ES-I3 (cell line): ENCODE results near the gene KDM3B.

ENCODE experiments used
- H3K36me3 ChIP-seq: 2 replicates; pipeline ENCODE4 v1.6.1; 2013; ENCODE audit warnings: mild to moderate bottlenecking, low read length, control low read depth, moderate library complexity; ENCODE audit not compliant: insufficient read depth
- H3K4me1 ChIP-seq: 2 replicates; pipeline ENCODE4 v1.6.1; 2013; ENCODE audit warnings: mild to moderate bottlenecking, control low read depth, low read length; ENCODE audit not compliant: insufficient read depth
- H3K9ac ChIP-seq: 2 replicates; pipeline ENCODE4 v1.6.1; 2013; ENCODE audit warnings: low read depth, mild to moderate bottlenecking, low read length, moderate library complexity
- H3K9me3 ChIP-seq: 2 replicates; pipeline ENCODE4 v1.6.1; 2013; ENCODE audit warnings: mild to moderate bottlenecking, low read length, moderate library complexity; ENCODE audit not compliant: control insufficient read depth, insufficient read depth

KDM3B gene

DNA sequence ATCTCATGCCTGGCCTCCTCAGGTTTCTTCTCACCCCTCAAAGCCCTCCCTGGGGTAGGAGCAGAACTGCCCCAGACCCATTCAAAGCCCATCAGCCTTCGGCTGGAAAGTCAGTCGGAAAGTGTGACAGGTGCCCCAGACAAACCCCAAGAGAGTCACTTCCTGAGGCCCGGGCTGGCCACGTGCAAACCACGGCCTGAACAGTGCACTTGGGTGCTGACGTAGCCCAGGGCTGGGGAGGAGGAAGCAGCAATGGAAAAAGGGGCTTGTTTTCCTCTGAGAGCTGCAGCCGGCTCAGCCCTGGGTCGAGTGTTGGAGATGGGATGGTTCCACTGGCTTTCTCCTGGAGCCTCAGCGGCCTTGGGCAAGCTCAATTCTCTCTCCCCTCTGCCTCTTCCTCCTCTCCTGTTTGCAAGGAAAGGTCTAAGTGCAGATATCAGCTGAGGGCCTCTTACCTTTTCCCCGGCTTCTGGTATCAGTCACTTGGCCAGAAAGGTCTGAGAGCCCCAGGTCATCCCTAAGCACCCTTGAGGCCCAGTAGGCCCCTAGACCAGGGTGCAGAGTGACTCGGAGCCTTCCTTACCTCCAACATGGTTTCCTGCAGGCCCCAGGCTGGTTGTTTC is 106.9 kb downstream of the KDM3B start:
- Histone ChIP-seq H3K9me3 (no peaks in the 10 kb centered on the region), H3K4me1 (peaks cover 8% of the 10 kb centered on the region), H3K36me3 (no peaks in the 10 kb centered on the region), H3K9ac (no peak overlapping the region)

DNA sequence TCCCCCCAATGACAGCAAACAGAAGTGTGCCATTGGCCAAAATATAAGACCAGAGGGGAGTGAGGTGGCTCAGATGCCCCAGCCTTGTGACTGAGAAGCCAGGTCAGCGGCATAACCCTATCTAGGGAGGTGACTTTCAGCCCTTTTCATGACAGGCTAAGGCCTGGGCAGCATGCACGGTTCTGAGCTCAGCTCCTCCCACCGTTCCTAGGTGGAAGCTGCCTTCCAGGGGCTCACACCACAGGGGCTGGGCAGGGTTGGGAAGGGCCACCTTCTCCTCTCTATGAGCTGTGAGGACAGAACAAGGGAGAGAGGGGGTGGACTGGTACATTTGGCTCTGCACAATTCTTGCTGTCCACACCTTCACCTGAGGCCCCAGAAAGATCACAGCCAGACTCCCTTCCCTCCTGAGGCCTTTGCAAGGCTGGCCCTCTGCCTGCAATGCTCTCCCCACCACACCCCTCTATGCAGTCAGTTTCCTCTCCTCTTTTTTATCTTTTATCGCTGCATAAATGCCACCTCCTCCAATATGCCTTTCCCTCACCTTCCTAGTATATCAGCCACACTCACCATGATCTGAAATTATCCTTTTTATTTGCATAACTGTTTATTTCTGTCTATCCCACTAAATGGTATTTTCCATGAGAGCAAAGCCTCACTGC is 107.7 kb downstream of the KDM3B start:
- H3K9ac ChIP-seq: no peak overlapping the region
- H3K9me3 ChIP-seq: no peaks in the 10 kb centered on the region
- peaks cover 6% of the 10 kb centered on the region for H3K4me1 ChIP-seq
- no peaks in the 10 kb centered on the region for H3K36me3 ChIP-seq

DNA sequence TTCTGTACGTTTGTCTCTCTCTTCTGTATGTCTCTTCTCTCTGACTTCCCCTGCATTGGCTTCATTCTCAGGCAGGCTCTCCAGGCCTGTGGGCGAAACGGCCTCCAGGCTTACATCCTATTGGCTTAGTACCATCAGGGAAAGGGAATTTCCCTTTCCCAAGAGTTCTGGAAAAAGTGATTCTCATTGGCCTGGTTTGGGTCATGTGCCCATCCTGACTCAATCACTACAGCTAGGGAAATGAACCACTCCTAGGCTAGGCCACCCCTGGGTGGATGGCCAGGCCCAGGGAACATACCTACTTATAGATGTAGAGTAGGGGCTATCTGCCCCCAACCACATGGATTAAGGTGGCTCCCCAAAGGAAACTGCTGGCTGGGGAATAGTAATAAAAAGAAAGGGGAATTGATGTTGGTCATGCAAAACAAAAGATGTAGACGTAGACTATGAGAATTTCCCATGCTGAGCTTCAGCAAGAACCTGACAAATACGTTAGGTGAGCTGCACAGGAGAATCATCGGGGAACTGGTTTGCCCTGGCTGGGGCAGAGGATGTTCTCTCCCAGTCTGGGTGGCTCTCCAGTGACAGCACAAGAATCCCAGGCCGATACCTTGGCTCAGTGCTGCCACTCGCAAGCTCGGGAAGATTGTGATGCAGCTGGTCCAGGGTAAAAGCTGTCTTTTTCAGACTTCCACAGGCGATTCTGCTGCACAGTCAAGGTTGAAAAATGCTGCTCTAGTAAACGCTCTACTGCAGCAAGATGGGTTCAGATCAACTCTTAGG is 109.0 kb downstream of the KDM3B start:
- Histone ChIP-seq H3K4me1 (no peaks in the 10 kb centered on the region; the same call in 1 of the 2 replicates), H3K9ac (no peak overlapping the region), H3K9me3 (no peaks in the 10 kb centered on the region), H3K36me3 (no peaks in the 10 kb centered on the region)

DNA sequence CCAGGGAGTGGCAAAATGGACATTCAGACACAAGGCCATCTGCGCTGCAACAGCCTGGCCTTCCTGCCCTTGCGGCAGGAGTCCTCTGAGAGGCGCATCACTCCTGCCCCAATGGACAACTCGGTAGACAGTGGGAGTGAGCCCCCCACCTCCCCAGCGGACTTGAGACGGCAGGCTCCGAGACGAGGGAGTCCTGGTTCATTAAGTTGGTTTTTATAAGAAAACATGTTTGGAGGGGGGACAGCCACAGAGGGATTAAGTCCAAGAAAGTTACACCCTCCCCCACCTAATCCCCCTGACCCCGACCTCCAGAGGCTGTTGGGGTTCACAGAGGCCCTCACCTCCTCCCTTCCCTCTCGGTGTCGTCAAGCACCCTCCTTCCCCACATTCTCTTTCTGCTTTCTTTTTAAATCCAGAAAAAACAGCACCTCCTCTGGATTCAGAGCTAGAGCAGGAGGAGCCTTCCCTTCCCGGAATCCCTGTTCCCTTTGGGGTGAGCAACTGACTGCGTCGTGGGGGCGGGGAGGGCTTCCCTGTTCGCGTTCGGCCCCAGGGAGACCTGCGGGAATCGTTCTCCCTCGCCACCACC is 111.0 kb downstream of the KDM3B start:
- H3K4me1 ChIP-seq: no peaks in the 10 kb centered on the region; the same call in 1 of the 2 replicates
- peak overlapping the region; percentile 93 for H3K9ac ChIP-seq
- no peaks in the 10 kb centered on the region for H3K36me3 ChIP-seq
- H3K9me3 ChIP-seq: no peaks in the 10 kb centered on the region

DNA sequence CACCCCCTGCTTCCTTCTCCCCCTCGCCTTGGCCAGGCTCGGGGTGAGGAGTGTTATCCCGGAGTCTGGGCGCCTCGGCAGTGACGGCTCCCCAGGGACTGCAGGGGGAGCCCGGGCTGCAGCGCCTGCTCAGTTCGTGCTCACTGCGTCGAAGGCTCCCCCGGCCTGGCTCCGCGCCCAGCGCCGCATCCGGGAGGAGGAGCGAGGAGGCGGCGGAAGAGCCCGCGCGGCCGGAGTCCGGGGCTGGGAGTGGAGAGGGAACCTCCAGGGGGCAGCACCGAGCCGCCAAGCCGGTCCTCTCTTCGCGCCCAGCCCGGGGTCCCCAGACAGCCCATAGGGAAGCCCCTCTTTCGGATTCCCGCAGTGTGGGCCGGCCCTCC is 111.5 kb downstream of the KDM3B start:
- Histone ChIP-seq H3K9me3 (no peaks in the 10 kb centered on the region), H3K36me3 (no peaks in the 10 kb centered on the region), H3K9ac (peak overlapping the region; percentile 93), H3K4me1 (no peaks in the 10 kb centered on the region; the same call in 1 of the 2 replicates)

DNA sequence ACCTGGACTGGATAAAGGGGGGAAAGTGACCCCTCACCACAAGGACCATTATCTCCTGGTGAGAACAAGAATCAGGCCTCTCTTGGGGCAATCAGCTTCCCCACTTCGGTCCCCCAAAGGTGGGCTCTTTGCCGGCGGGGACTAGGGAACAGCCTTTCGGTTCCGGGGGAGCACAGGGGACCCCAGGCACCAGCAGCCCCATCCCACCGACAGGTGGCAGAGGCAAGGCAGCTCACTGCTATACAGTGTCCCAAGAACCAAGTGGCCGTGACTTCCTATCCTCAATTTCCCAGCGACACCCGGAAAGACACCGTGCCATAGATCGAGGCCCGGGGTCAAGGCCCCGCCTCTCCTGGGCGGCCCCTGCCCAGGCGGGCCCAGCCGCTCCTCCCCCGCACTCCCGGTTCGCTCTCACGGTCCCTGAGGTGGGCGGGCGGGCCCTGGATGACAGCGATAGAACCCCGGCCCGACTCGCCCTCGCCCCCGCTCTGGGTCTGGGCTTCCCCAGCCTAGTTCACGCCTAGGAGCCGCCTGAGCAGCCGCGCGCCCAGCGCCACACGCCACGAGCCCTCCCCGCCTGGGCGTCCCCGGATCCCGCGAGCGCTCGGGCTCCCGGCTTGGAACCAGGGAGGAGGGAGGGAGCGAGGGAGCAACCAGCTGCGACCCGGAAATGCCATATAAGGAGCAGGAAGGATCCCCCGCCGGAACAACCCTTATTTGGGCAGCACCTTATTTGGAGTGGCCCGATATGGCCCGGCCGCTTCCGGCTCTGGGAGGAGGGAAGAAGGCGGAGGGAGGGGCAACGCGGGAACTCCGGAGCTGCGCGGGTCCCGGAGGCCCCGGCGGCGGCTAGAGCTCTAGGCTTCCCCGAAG is 112.1 kb downstream of the KDM3B start:
- no peaks in the 10 kb centered on the region for H3K9me3 ChIP-seq
- H3K36me3 ChIP-seq: no peaks in the 10 kb centered on the region
- peak overlapping the region; percentile 93 for H3K9ac ChIP-seq
- no peaks in the 10 kb centered on the region; the same call in 1 of the 2 replicates for H3K4me1 ChIP-seq

DNA sequence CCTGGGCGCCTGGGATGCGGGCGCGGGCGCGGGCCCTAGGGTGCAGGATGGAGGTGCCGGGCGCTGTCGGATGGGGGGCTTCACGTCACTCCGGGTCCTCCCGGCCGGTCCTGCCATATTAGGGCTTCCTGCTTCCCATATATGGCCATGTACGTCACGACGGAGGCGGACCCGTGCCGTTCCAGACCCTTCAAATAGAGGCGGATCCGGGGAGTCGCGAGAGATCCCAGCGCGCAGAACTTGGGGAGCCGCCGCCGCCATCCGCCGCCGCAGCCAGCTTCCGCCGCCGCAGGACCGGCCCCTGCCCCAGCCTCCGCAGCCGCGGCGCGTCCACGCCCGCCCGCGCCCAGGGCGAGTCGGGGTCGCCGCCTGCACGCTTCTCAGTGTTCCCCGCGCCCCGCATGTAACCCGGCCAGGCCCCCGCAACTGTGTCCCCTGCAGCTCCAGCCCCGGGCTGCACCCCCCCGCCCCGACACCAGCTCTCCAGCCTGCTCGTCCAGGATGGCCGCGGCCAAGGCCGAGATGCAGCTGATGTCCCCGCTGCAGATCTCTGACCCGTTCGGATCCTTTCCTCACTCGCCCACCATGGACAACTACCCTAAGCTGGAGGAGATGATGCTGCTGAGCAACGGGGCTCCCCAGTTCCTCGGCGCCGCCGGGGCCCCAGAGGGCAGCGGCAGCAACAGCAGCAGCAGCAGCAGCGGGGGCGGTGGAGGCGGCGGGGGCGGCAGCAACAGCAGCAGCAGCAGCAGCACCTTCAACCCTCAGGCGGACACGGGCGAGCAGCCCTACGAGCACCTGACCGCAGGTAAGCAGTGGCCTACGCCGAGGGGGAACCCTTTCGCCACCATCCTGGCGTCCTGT is 113.0 kb downstream of the KDM3B start, which contains the start of gene EGR1:
TSS of gene EGR1 (plus strand) at position 219 of the 864 bp plus-strand sequence. CDS start at position 502, 283 bp downstream.
- H3K4me1 ChIP-seq: no peaks in the 10 kb centered on the region; the same call in 1 of the 2 replicates
- H3K36me3 ChIP-seq: no peaks in the 10 kb centered on the region
- peak within 1 kb of the TSS; percentile 93 for H3K9ac ChIP-seq
- H3K9me3 ChIP-seq: no peaks in the 10 kb centered on the region

DNA sequence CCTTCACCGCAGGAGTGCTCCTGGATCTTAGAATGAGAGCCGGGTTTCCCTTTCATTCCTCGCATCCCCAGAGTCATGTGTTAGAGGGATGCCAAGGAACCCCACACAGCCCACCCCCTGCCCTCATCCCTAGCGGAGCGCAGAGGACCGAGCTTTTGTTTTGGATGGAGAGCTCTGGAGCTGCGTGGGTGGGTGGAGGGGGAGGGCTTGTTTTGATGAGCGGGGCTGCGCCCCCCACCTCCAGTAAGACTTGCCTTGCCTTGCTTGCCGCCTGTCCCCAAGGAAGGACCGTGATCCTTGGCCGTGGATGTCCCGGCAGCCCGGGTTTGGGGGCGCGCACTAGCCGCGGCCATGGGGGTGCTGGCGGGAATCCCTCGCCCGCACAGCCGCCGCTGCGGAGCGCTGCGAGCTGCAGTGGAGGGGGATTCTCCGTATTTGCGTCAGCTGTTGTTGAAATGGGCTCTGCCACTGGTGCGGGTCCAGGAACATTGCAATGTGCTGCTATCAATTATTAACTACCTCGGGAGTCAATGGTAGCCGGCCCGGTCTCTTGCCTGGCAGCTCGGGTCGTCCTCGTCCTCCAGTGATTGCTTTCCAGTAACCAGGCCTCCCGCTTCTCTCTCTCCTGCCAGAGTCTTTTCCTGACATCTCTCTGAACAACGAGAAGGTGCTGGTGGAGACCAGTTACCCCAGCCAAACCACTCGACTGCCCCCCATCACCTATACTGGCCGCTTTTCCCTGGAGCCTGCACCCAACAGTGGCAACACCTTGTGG is 113.8 kb downstream of the KDM3B start:
- peak overlapping the region; percentile 93 for H3K9ac ChIP-seq
- H3K4me1 ChIP-seq: no peaks in the 10 kb centered on the region; the same call in 1 of the 2 replicates
- H3K36me3 ChIP-seq: no peaks in the 10 kb centered on the region
- no peaks in the 10 kb centered on the region for H3K9me3 ChIP-seq

DNA sequence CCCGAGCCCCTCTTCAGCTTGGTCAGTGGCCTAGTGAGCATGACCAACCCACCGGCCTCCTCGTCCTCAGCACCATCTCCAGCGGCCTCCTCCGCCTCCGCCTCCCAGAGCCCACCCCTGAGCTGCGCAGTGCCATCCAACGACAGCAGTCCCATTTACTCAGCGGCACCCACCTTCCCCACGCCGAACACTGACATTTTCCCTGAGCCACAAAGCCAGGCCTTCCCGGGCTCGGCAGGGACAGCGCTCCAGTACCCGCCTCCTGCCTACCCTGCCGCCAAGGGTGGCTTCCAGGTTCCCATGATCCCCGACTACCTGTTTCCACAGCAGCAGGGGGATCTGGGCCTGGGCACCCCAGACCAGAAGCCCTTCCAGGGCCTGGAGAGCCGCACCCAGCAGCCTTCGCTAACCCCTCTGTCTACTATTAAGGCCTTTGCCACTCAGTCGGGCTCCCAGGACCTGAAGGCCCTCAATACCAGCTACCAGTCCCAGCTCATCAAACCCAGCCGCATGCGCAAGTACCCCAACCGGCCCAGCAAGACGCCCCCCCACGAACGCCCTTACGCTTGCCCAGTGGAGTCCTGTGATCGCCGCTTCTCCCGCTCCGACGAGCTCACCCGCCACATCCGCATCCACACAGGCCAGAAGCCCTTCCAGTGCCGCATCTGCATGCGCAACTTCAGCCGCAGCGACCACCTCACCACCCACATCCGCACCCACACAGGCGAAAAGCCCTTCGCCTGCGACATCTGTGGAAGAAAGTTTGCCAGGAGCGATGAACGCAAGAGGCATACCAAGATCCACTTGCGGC is 114.6 kb downstream of the KDM3B start:
- Histone ChIP-seq H3K9ac (no peak overlapping the region), H3K36me3 (no peaks in the 10 kb centered on the region)

DNA sequence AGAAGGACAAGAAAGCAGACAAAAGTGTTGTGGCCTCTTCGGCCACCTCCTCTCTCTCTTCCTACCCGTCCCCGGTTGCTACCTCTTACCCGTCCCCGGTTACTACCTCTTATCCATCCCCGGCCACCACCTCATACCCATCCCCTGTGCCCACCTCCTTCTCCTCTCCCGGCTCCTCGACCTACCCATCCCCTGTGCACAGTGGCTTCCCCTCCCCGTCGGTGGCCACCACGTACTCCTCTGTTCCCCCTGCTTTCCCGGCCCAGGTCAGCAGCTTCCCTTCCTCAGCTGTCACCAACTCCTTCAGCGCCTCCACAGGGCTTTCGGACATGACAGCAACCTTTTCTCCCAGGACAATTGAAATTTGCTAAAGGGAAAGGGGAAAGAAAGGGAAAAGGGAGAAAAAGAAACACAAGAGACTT is 115.2 kb downstream of the KDM3B start:
- Histone ChIP-seq H3K4me1 (no peaks in the 10 kb centered on the region), H3K9me3 (no peaks in the 10 kb centered on the region), H3K9ac (no peak overlapping the region), H3K36me3 (no peaks in the 10 kb centered on the region)

More for the DNA sequence above, 114.6 kb downstream of the KDM3B start:
- no peaks in the 10 kb centered on the region for H3K9me3 ChIP-seq
- H3K4me1 ChIP-seq: no peaks in the 10 kb centered on the region

DNA sequence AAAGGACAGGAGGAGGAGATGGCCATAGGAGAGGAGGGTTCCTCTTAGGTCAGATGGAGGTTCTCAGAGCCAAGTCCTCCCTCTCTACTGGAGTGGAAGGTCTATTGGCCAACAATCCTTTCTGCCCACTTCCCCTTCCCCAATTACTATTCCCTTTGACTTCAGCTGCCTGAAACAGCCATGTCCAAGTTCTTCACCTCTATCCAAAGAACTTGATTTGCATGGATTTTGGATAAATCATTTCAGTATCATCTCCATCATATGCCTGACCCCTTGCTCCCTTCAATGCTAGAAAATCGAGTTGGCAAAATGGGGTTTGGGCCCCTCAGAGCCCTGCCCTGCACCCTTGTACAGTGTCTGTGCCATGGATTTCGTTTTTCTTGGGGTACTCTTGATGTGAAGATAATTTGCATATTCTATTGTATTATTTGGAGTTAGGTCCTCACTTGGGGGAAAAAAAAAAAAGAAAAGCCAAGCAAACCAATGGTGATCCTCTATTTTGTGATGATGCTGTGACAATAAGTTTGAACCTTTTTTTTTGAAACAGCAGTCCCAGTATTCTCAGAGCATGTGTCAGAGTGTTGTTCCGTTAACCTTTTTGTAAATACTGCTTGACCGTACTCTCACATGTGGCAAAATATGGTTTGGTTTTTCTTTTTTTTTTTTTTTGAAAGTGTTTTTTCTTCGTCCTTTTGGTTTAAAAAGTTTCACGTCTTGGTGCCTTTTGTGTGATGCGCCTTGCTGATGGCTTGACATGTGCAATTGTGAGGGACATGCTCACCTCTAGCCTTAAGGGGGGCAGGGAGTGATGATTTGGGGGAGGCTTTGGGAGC is 115.9 kb downstream of the KDM3B start:
- no peaks in the 10 kb centered on the region for H3K9me3 ChIP-seq
- no peaks in the 10 kb centered on the region for H3K4me1 ChIP-seq
- no peaks in the 10 kb centered on the region for H3K36me3 ChIP-seq
- H3K9ac ChIP-seq: no peak overlapping the region
